ENCODE results near the gene ANKRD40CL. TPM values are rescaled to one million over a fixed set of nuclear protein-coding genes. Genes with fewer than 3 reads are reported as not detected.

Gene ANKRD40CL
- total and polyA plus RNA-seq, 4 donors, result not detected

DNA sequence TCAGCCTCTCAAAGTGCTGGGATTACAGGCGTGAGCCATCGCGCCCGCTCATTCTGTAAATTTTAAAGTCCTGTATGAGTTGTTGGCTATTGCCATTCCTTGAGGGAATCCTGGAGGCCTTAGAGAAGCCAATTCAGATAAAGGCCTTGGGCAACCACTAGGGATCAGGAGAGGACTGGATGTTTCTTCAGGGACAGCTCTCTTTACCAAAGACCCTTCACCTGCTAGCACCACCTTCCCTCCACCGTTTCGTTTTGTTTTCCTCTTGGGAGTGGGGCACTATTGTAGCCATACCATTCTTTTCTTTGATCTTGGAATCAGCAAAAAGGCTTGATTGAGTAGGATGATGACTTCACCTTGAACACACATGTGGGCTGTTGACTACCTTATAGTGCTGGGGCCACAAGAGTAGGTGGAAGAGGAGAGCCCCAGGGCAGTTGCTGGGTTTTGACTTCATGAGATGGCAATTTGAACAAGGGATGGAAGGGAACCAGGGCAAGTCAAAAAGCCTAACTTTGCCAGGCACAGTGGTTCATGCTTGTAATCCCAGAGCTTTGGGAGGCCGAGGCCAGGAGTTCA lies 7.0 kb upstream of the ANKRD40CL start:
- Histone ChIP-seq H3K4me1 (ENCODE audit: control insufficient read depth in 4 of 4, insufficient read depth in 4 of 4, low read length in 3 of 4) (no peaks in the 10 kb centered on the region), H3K9me3 (ENCODE audit: control insufficient read depth in 4 of 4, low read length in 3 of 4) (no peaks in the 10 kb centered on the region), H3K27ac (ENCODE audit: low read depth in 1 of 2, low read length in 2 of 2) (no peak overlapping the region), H3K9ac (ENCODE audit: low read depth in 1 of 2, low read length in 2 of 2) (no peak overlapping the region), H3K27me3 (ENCODE audit: control insufficient read depth in 4 of 4, insufficient read depth in 4 of 4, low read length in 3 of 4) (no peaks in the 10 kb centered on the region), H3K4me3 (ENCODE audit: low read depth in 1 of 3, low read length in 3 of 3) (no peak overlapping the region), H3K36me3 (ENCODE audit: control insufficient read depth in 4 of 4, insufficient read depth in 3 of 4, low read depth in 1 of 4, low read length in 3 of 4) (no peaks in the 10 kb centered on the region)
- DNase-seq (ENCODE audit: low spot score), result no peak
- 91% methylated on average over 7 of the region's 7 CpGs for WGBS
- TF ChIP-seq, protein P1, sequence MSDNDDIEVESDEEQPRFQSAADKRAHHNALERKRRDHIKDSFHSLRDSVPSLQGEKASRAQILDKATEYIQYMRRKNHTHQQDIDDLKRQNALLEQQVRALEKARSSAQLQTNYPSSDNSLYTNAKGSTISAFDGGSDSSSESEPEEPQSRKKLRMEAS (IDR thresholded peaks at IDR 0.05), result no peak
- TF ChIP-seq YY1 (IDR thresholded peaks at IDR 0.05) (no peak), RXRA (IDR thresholded peaks at IDR 0.05) (no peak), FOXA2 (IDR thresholded peaks at IDR 0.05) (no peak), CTCF (IDR thresholded peaks at IDR 0.05; ENCODE audit: low read depth, low read length, missing input control) (no peak), JUND (IDR thresholded peaks at IDR 0.05) (no peak), SP1 (IDR thresholded peaks at IDR 0.05) (no peak)

DNA sequence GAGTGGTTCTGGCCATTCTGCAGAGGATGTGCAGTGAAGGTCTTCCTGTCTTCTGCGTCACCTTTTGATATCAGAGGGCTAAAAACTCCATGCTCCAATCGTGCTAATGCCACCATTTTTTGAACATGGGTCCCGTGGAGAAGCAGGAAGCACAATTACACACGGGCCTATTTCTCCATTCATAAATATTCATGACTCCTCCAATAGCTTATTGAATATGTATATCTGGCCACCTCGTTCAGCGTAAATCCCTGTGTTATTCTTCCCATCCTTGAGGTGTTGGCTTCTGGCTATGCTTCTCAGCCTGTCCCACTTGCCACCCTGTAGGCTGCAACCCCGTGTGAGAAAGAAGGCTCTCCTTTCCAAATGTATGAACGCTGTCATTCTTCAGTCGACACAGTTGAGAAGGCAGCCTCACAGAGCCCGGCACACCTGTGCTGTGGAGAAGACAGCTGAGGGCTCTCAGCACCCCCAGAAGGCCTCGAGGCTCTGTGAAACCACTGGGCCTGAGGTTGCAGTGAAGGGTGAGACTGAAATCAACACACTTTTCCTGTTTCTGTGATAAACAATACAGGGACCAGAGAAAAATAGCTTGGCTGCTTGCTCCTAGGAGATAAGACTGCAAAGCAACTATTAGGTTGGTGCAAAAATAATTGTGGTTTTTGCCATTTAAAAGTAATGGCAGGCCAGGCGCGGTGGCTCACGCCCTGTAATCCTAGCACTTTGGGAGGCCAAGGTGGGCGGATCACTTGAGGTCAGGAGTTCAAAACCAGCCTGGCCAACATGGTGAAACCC lies 4.9 kb upstream of the ANKRD40CL start:
- TF ChIP-seq ZBTB33 (IDR thresholded peaks at IDR 0.05) (no peak), FOXA2 (IDR thresholded peaks at IDR 0.05) (no peak), HNF4G (IDR thresholded peaks at IDR 0.05) (no peak), FOXA1 (IDR thresholded peaks at IDR 0.05) (no peak), RAD21 (IDR thresholded peaks at IDR 0.05) (no peak), EGR1 (IDR thresholded peaks at IDR 0.05; ENCODE audit: low read depth in 2 of 2) (no peak), SP1 (IDR thresholded peaks at IDR 0.05) (no peak), JUND (IDR thresholded peaks at IDR 0.05) (no peak), CTCF (IDR thresholded peaks at IDR 0.05; ENCODE audit: low read depth, low read length, missing input control) (no peak), GABPA (IDR thresholded peaks at IDR 0.05 in 1 of 2, conservative IDR thresholded peaks at IDR 0.05 in 1 of 2) (no peak)
- TF ChIP-seq, protein P1 (IDR thresholded peaks at IDR 0.05), result no peak
- H3K36me3 ChIP-seq (ENCODE audit: control insufficient read depth in 4 of 4, insufficient read depth in 3 of 4, low read depth in 1 of 4, low read length in 3 of 4), result no peaks in the 10 kb centered on the region
- 81% methylated on average over 15 of the region's 15 CpGs for WGBS
- peaks cover 0 to 11% (median 3%) of the 10 kb centered on the region in 4 donors for H3K4me1 ChIP-seq (ENCODE audit: control insufficient read depth in 4 of 4, insufficient read depth in 4 of 4, low read length in 3 of 4)
- no peak overlapping the region for H3K9ac ChIP-seq (ENCODE audit: low read depth in 1 of 2, low read length in 2 of 2)
- H3K27ac ChIP-seq (ENCODE audit: low read depth in 1 of 2, low read length in 2 of 2), result no peak overlapping the region
- no peak for DNase-seq (ENCODE audit: low spot score)
- H3K9me3 ChIP-seq (ENCODE audit: control insufficient read depth in 4 of 4, low read length in 3 of 4), result no peaks in the 10 kb centered on the region
- no peaks in the 10 kb centered on the region for H3K27me3 ChIP-seq (ENCODE audit: control insufficient read depth in 4 of 4, insufficient read depth in 4 of 4, low read length in 3 of 4)
- no peak overlapping the region for H3K4me3 ChIP-seq (ENCODE audit: low read depth in 1 of 3, low read length in 3 of 3)

Data from liver (tissue), 9 donors.